ENCODE data around the gene DPCD.

DNA sequence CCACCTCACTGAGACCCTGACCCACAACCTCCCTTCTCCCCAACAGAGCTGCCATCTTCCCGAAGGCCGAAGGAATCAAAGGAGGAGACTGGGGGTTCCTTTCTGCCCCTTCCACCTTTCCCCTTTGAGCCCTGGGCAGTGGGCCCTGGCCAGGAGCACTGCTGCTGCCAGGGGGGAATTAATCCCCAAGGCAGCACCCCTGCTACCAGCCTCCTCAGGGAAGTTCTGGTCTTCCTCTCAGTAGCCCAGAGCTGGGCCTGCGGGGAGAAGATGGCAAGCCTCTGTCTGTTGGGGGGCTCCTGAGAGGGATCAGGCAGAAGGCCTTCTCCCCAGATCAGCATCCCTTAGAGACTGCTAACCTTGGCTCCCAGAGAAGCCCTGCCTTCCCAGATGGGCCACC is 25.5 kb downstream of the DPCD start:
- TF ChIP-seq EP300 (IDR thresholded peaks at IDR 0.05) (no peak), POLR2AphosphoS5 (IDR thresholded peaks at IDR 0.05) (no peak), POLR2A (IDR thresholded peaks at IDR 0.05) (no peak)
- TF ChIP-seq, protein P1, sequence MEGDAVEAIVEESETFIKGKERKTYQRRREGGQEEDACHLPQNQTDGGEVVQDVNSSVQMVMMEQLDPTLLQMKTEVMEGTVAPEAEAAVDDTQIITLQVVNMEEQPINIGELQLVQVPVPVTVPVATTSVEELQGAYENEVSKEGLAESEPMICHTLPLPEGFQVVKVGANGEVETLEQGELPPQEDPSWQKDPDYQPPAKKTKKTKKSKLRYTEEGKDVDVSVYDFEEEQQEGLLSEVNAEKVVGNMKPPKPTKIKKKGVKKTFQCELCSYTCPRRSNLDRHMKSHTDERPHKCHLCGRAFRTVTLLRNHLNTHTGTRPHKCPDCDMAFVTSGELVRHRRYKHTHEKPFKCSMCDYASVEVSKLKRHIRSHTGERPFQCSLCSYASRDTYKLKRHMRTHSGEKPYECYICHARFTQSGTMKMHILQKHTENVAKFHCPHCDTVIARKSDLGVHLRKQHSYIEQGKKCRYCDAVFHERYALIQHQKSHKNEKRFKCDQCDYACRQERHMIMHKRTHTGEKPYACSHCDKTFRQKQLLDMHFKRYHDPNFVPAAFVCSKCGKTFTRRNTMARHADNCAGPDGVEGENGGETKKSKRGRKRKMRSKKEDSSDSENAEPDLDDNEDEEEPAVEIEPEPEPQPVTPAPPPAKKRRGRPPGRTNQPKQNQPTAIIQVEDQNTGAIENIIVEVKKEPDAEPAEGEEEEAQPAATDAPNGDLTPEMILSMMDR (IDR thresholded peaks at IDR 0.05), result no peak
